WTC11 (cell line): ENCODE results near the gene CCR9.

Source experiments
- ATF6 ChIP-seq: sonication (generic); formaldehyde crosslinking; IDR thresholded peaks from 2 replicates; pipeline ENCODE4 v1.8.1; 2023; ENCODE audit warnings: mild to moderate bottlenecking, missing genetic modification reagents
- CTCF ChIP-seq: fragments of 200-600 bp; IDR thresholded peaks from 2 replicates; pipeline ENCODE4 v1.8.0; 2022; ENCODE audit warnings: antibody characterized with exemption
- ETV6 ChIP-seq: sonication (generic); formaldehyde crosslinking; IDR thresholded peaks from 2 replicates; pipeline ENCODE4 v1.8.1; 2022; ENCODE audit warnings: mild to moderate bottlenecking, missing genetic modification reagents
- GABPB1 ChIP-seq: sonication (generic); formaldehyde crosslinking; IDR thresholded peaks from 2 replicates; pipeline ENCODE4 v1.8.1; 2023; ENCODE audit warnings: mild to moderate bottlenecking, missing genetic modification reagents
- NFATC4 ChIP-seq: fragments of 250-450 bp; sonication (Bioruptor Pico); IDR thresholded peaks from 2 replicates; pipeline ENCODE4 v1.9.0; 2021; ENCODE audit warnings: mild to moderate bottlenecking
- TCF7 ChIP-seq: sonication (generic); formaldehyde crosslinking; IDR thresholded peaks from 2 replicates; pipeline ENCODE4 v1.8.0; 2022; ENCODE audit warnings: mild to moderate bottlenecking, low read depth, missing genetic modification reagents, moderate library complexity

GRCh38 chr3:45922039-45922326 lies 35.6 kb downstream of the CCR9 start:
- no peak for TF ChIP-seq CTCF
- no peak for TF ChIP-seq ATF6 (CRISPR knock-in tag)
- no peak for TF ChIP-seq TCF7 (CRISPR knock-in tag)
- TF ChIP-seq GABPB1 (CRISPR knock-in tag) = no peak
- no peak for TF ChIP-seq ETV6 (CRISPR knock-in tag)
- no peak for TF ChIP-seq NFATC4 (CRISPR knock-in tag)
